Natural killer cell (primary cell): ENCODE results near the gene CNP. TPM values are rescaled to one million over a fixed set of nuclear protein-coding genes. Genes with fewer than 3 reads are reported as not detected.

Experiments used
- ATAC-seq, 3 donors: fragments of 150-1000 bp in 2 of 3; fragments of 200-7000 bp in 1 of 3; cut with Tn5 transposase; 1 replicate in 1 of 3; 2 replicates in 2 of 3; pipeline ENCODE4 v1.10.0; 2021; ENCODE audit warnings: mild to moderate bottlenecking in 2 of 3, moderate library complexity in 2 of 3
- DNase-seq, 2 donors: peaks; one replicate each; pipeline versions ENCODE4 v3.0.0 to v3.0.0-alpha.2; 2013 to 2021; ENCODE audit warnings: mixed read lengths in 1 of 2
- H3K27ac ChIP-seq: one replicate; pipeline ENCODE4 v1.5.1; 2013; ENCODE audit warnings: mild to moderate bottlenecking, low read length
- H3K27me3 ChIP-seq: one replicate; pipeline ENCODE4 v1.6.1; 2013; ENCODE audit warnings: low read length; ENCODE audit not compliant: control insufficient read depth, insufficient read depth
- H3K36me3 ChIP-seq: one replicate; pipeline ENCODE4 v1.6.1; 2013; ENCODE audit warnings: low read length; ENCODE audit not compliant: control insufficient read depth, insufficient read depth
- H3K4me1 ChIP-seq: one replicate; pipeline ENCODE4 v1.6.1; 2013; ENCODE audit warnings: low read length; ENCODE audit not compliant: control insufficient read depth, insufficient read depth
- H3K4me3 ChIP-seq: one replicate; pipeline ENCODE4 v1.5.1; 2013; ENCODE audit warnings: low read length
- H3K9me3 ChIP-seq: one replicate; pipeline ENCODE4 v1.6.1; 2013; ENCODE audit warnings: low read length; ENCODE audit not compliant: control insufficient read depth, insufficient read depth
- H3K27ac Mint-ChIP-seq, 2 donors: one replicate each; pipeline ENCODE4 v1.8.0; 2022; ENCODE audit warnings: mild to moderate bottlenecking in 2 of 2, mixed read lengths in 2 of 2, moderate library complexity in 1 of 2
- H3K27me3 Mint-ChIP-seq, 2 donors: one replicate each; pipeline ENCODE4 v1.8.0; 2022; ENCODE audit warnings: low read depth in 2 of 2, mixed read lengths in 2 of 2
- H3K36me3 Mint-ChIP-seq: one replicate; pipeline ENCODE4 v1.8.0; 2022; ENCODE audit warnings: mixed read lengths
- H3K4me1 Mint-ChIP-seq, 2 donors: one replicate each; pipeline ENCODE4 v1.8.0; 2022; ENCODE audit warnings: mixed read lengths in 2 of 2
- H3K4me3 Mint-ChIP-seq: one replicate; pipeline ENCODE4 v1.8.0; 2022; ENCODE audit warnings: mild to moderate bottlenecking, moderate library complexity, mixed read lengths
- H3K9me3 Mint-ChIP-seq, 2 donors: one replicate each; pipeline ENCODE4 v1.8.0; 2022; ENCODE audit warnings: mixed read lengths in 2 of 2
- WGBS: methylation state at CpG from one replicate; pipeline ENCODE4 v1.1.7; 2013; ENCODE audit warnings: missing lambda C conversion rate; ENCODE audit not compliant: insufficient coverage; 5-methylcytosine and 5-hydroxymethylcytosine counted together
- intact Hi-C: fragments of 100-400 bp; cut with micrococcal nuclease; formaldehyde crosslinking; loops from one replicate; pipeline ENCODE4 v1.14.2; 2022
- total RNA-seq, 4 donors: library from RNA; stranded (reverse); fragments of 120-200 nt in 1 of 4; gene quantifications; one replicate each; pipeline versions ENCODE4 v1.2.3 to v1.2.4, GENCODE V29; 2013 to 2022
- TF ChIP-seq, protein P1 (sequence below): fragments of 200-600 bp; IDR thresholded peaks from one replicate; pipeline ENCODE4 v1.8.0; 2022; ENCODE audit warnings: antibody characterized with exemption

The CNP gene
- total RNA-seq, 3 donors from 2014 or later (not counting 1 experiment from before 2014, with no cell fraction given), result 32.4 to 44.8 (median 38.2) TPM

GRCh38 chr17:41965694-41966462, 717 bp upstream of the CNP start:
- Mint-ChIP-seq H3K36me3 (no peaks in the 10 kb centered on the region), H3K9me3 (no peaks in the 10 kb centered on the region), H3K27ac (peak overlapping the region; percentile 68 to 76), H3K4me3 (peak overlapping the region; percentile 72), H3K4me1 (peaks cover 24 to 32% of the 10 kb centered on the region in 2 donors), H3K27me3 (no peaks in the 10 kb centered on the region)
- Histone ChIP-seq H3K9me3 (no peaks in the 10 kb centered on the region), H3K27me3 (no peaks in the 10 kb centered on the region), H3K36me3 (peaks cover 7% of the 10 kb centered on the region), H3K4me3 (peak overlapping the region; percentile 60), H3K4me1 (peaks cover 27% of the 10 kb centered on the region), H3K27ac (peak overlapping the region; percentile 72)
- intact Hi-C loops, result loop anchor here (1.0 to 2.0 kb wide), 2 partner anchors 47 to 51 kb away; partner anchors contain the start of genes ACLY and DNAJC7
- DNase-seq (peak; percentile 27 to 79), ATAC-seq (peak; percentile 3 to 25 (median 13))
- 6% methylated on average over 18 of the region's 18 CpGs for WGBS
- TF ChIP-seq, protein P1, sequence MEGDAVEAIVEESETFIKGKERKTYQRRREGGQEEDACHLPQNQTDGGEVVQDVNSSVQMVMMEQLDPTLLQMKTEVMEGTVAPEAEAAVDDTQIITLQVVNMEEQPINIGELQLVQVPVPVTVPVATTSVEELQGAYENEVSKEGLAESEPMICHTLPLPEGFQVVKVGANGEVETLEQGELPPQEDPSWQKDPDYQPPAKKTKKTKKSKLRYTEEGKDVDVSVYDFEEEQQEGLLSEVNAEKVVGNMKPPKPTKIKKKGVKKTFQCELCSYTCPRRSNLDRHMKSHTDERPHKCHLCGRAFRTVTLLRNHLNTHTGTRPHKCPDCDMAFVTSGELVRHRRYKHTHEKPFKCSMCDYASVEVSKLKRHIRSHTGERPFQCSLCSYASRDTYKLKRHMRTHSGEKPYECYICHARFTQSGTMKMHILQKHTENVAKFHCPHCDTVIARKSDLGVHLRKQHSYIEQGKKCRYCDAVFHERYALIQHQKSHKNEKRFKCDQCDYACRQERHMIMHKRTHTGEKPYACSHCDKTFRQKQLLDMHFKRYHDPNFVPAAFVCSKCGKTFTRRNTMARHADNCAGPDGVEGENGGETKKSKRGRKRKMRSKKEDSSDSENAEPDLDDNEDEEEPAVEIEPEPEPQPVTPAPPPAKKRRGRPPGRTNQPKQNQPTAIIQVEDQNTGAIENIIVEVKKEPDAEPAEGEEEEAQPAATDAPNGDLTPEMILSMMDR, result no peak

DNA sequence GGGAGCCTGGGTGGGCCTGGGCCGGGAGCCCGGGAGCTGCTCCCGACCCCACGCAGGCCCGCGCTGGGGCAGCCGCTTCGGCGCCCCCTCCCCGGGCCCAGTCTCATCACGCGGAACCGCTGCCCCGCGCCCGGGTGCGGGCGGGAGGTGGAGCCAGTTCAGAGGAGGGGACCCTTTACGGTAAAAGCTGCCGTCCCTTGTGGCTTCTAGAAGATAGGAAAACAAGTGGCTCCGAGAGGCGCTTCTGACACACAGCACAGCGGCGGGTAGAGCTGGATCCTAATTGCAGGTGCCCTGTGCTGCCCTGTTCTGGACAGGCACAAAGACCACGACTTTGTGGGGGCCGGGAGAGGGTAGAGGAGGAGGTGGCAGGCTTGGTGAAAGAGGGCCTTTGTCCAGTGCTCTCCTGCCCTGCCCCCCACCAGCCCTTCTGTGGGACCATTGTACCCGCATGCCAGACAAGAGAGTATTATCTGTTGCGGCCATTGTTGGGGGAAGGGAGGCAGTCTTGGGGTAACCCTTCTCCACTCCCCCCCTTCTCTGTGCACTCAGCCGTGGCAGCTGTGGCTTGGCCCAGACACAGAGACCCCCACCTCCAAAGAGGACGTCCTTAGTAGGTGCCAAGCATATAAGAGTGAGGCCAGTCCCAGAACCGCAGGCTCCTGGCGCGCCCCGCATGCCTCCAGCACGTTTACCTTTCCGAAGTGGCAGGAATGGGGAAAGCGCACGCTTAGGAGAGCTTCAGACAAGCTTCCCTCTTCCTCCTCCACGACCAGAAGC, 736 bp downstream of the CNP start:
- Histone ChIP-seq H3K4me3 (peak overlapping the region; percentile 91), H3K4me1 (peaks cover 34% of the 10 kb centered on the region), H3K36me3 (peaks cover 11% of the 10 kb centered on the region), H3K9me3 (no peaks in the 10 kb centered on the region), H3K27me3 (no peaks in the 10 kb centered on the region), H3K27ac (peak overlapping the region; percentile 67)
- H3K4me1 Mint-ChIP-seq, result peaks cover 25 to 35% of the 10 kb centered on the region in 2 donors
- ATAC-seq (peak in 2 of 3 donors; percentile 1 to 4), DNase-seq (peak in 1 of 2 donors; percentile 57)
- WGBS, result 24% methylated on average over 38 of the region's 39 CpGs
- intact Hi-C loops, result loop anchor here (2.0 kb wide), 1 partner anchor 49 kb away; the partner anchor contains the start of gene ACLY
- TF ChIP-seq, protein P1, result no peak
- peak overlapping the region; percentile 74 for H3K4me3 Mint-ChIP-seq
- peak overlapping the region; percentile 18 to 76 for H3K27ac Mint-ChIP-seq
- no peaks in the 10 kb centered on the region for H3K27me3 Mint-ChIP-seq
- no peaks in the 10 kb centered on the region for H3K36me3 Mint-ChIP-seq
- H3K9me3 Mint-ChIP-seq, result no peaks in the 10 kb centered on the region

DNA sequence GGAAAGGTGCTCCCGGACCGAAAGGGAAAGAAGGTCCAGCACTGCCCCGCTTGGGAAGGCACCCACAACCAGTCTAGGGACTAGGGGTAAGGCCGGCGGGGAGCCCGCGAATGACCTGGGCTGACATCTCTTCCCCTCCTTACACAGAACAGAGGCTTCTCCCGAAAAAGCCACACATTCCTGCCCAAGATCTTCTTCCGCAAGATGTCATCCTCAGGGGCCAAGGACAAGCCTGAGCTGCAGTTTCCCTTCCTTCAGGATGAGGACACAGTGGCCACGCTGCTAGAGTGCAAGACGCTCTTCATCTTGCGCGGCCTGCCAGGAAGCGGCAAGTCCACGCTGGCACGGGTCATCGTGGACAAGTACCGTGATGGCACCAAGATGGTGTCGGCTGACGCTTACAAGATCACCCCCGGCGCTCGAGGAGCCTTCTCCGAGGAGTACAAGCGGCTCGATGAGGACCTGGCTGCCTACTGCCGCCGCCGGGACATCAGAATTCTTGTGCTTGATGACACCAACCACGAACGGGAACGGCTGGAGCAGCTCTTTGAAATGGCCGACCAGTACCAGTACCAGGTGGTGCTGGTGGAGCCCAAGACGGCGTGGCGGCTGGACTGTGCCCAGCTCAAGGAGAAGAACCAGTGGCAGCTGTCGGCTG, 1.5 kb downstream of the CNP start:
- 96% methylated on average over 37 of the region's 37 CpGs for WGBS
- intact Hi-C loops, result loop anchor here (2.0 kb wide), 1 partner anchor 49 kb away; the partner anchor contains the start of gene ACLY
- TF ChIP-seq, protein P1, result no peak
- H3K36me3 ChIP-seq, result peaks cover 17% of the 10 kb centered on the region
- Mint-ChIP-seq H3K4me1 (peaks cover 32 to 42% of the 10 kb centered on the region in 2 donors), H3K4me3 (peak overlapping the region; percentile 73), H3K27ac (peak overlapping the region; percentile 36 to 76), H3K27me3 (no peaks in the 10 kb centered on the region), H3K36me3 (no peaks in the 10 kb centered on the region), H3K9me3 (no peaks in the 10 kb centered on the region)
- H3K27me3 ChIP-seq, result no peaks in the 10 kb centered on the region
- ATAC-seq (no peak), DNase-seq (no peak)
- no peaks in the 10 kb centered on the region for H3K9me3 ChIP-seq
- H3K4me1 ChIP-seq, result peaks cover 41% of the 10 kb centered on the region
- H3K4me3 ChIP-seq, result no peak overlapping the region
- no peak overlapping the region for H3K27ac ChIP-seq
